ENCODE measurements around the gene KLRB1. TPM values are rescaled to one million over a fixed set of nuclear protein-coding genes. Genes with fewer than 3 reads are reported as not detected.
"Not testable (repeated sequence)": the region's sequence is repeated elsewhere in the genome, so short reads cannot be mapped to it uniquely, and the experiment has no call there.

Gene KLRB1
- total RNA-seq, 1 donor from 2014 or later, result 4.3 TPM

GRCh38 chr12:9647825-9648700 is 40.3 kb upstream of the KLRB1 start:
- no peak for TF ChIP-seq CTCF (IDR thresholded peaks at IDR 0.05)
- peaks cover 32% of the 10 kb centered on the region for H3K4me1 ChIP-seq
- H3K9me3 ChIP-seq, result no peaks in the 10 kb centered on the region
- H3K27me3 ChIP-seq (ENCODE audit: low read depth), result no peaks in the 10 kb centered on the region
- no peaks in the 10 kb centered on the region for H3K36me3 ChIP-seq
- peak overlapping the region; percentile 69 for H3K4me3 ChIP-seq
- intact Hi-C loops (cut with DNase I), result no loop called here
- H3K27ac ChIP-seq, result peak overlapping the region; percentile 93
- peak; percentile 87 for DNase-seq
- ATAC-seq, result peak; percentile 96

DNA sequence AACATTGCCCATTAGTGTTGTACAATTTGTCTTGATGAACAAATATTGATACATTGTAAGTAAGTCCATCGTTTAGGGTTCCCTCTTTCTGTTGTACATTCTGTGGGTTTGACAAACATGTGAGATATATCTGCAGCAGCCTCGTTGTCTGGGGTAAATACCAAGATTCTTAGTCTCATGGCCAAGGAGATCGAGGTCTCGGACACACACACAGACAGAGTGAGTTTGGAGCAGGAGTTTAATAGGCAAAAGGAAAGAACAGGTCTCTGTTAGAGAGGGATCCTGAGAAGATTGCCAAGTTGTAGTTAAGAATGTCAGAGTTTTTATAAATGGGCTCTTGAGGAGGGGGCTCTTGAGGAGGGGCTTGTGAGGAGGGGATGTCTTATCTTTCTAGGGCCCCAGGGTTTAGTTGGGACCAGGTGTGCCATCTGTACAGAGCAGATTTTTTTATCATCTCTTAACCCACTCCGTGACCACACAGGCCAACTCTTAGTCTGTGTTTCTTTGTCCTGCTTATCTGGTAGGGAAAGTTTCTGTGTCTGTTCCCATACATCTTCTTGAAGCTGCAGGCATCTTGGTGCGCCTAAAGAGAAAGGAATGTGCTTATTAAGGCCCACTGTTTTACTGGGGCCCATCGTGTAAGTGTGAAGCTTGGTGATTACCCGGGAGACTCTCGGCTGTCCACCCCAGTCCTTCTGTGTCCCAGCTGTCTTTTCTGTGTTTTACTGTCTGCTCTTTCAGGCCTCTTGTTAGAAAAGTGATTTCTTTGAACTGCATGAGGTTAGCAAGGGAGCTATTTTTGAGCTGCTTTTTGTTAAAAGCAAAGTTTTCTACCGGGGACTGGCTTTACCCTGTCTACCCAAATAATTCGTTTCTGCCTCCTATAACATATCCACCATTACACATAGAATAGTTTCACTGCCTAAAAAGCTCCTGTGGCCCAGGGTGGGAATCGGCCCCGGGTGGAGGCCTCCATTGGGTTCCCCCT is 39.4 kb upstream of the KLRB1 start:
- ATAC-seq, result peak in 1 of 2 donors; percentile 1
- Histone ChIP-seq H3K36me3 (no peaks in the 10 kb centered on the region), H3K4me3 (peak overlapping the region; percentile 69), H3K27me3 (ENCODE audit: low read depth) (no peaks in the 10 kb centered on the region), H3K4me1 (peaks cover 25% of the 10 kb centered on the region), H3K9me3 (no peaks in the 10 kb centered on the region), H3K27ac (peak overlapping the region; percentile 93)
- no peak for TF ChIP-seq CTCF (IDR thresholded peaks at IDR 0.05)
- no peak for DNase-seq
- intact Hi-C loops (cut with DNase I), result no loop called here

- H3K27ac ChIP-seq; H3K4me3 ChIP-seq; H3K4me1 ChIP-seq; H3K9me3 ChIP-seq; DNase-seq; ATAC-seq; intact Hi-C loops (cut with DNase I); H3K27me3 ChIP-seq (ENCODE audit: low read depth); H3K36me3 ChIP-seq: not testable (repeated sequence)
Observed at GRCh38 chr12:9644985-9645551, 37.4 kb upstream of the KLRB1 start.

DNA sequence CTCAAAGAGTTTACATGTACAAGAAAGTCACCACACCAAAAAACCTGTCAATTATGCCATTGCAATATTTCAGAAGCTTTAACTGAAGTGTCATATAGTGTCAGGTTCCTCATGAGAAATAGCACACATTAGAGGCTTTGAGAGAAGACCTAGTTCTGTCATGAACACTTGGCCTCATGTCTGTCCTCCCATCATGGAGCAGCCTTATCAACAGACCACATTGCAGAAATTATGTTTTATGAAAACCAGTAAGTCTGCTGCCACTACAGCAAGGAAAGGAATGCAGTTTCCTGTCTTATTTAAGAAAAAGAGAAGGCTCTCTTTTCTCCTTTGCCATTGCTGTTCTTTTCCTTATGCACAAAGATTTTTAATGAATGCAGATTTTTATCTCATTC is 35.5 kb upstream of the KLRB1 start:
- H3K9me3 ChIP-seq, result no peaks in the 10 kb centered on the region
- intact Hi-C loops (cut with DNase I), result no loop called here
- H3K36me3 ChIP-seq, result no peaks in the 10 kb centered on the region
- no peaks in the 10 kb centered on the region for H3K27me3 ChIP-seq (ENCODE audit: low read depth)
- ATAC-seq (no peak), DNase-seq (no peak)
- TF ChIP-seq CTCF (IDR thresholded peaks at IDR 0.05), result no peak
- no peak overlapping the region for H3K4me3 ChIP-seq
- H3K27ac ChIP-seq, result no peak overlapping the region
- peaks cover 13% of the 10 kb centered on the region for H3K4me1 ChIP-seq

DNA sequence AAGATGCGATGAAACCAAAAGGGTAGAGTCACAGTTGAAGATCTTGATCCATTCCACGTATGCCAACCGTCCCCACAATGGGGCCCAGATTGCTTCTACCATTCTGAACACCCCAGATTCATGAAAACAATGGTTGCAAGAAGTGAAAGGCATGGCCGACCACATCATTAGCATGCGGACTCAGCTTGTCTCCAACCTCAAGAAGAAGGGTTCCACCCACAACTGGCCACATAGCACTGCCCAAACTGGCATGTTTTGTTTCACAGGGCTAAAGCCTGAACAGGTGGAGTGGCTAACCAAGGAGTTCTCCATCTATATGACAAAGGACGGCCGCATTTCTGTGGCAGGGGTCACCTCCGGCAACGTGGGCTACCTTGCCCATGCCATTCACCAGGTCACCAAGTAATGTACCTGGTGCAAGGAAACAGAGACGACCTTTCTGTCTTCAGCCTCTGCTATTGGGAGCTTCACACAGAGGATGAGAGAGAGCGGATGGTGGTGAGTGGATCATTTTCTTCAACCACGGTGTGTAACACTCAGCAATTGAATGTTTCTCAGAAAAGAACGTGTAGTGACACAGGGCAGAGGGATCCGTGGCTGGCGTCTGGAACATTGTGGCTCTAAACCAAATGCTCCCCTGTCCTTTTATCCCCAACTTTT is 35.0 kb upstream of the KLRB1 start:
- ATAC-seq, result no peak
- intact Hi-C loops (cut with DNase I), result no loop called here
- Histone ChIP-seq H3K36me3 (no peaks in the 10 kb centered on the region), H3K4me1 (peaks cover 13% of the 10 kb centered on the region), H3K4me3 (no peak overlapping the region), H3K27me3 (ENCODE audit: low read depth) (no peaks in the 10 kb centered on the region), H3K27ac (no peak overlapping the region), H3K9me3 (no peaks in the 10 kb centered on the region)
- DNase-seq, result no peak
- TF ChIP-seq CTCF (IDR thresholded peaks at IDR 0.05), result no peak
